GM15510 (cell line): Measurements from ENCODE around the gene MYBBP1A.

Source experiments
- POLR2A ChIP-seq: IDR thresholded peaks from 3 replicates; pipeline ENCODE4 v1.6.1; 2011; ENCODE audit warnings: borderline replicate concordance; ENCODE audit not compliant: insufficient read length; ENCODE audit errors: extremely low read depth

The MYBBP1A gene

GRCh38 chr17:4548721-4549531 lies 6.3 kb downstream of the MYBBP1A start:
- no peak for TF ChIP-seq POLR2A

- no peak for TF ChIP-seq POLR2A
Observed at GRCh38 chr17:4548061-4548461, 7.1 kb downstream of the MYBBP1A start.

- TF ChIP-seq POLR2A, result no peak
Observed at GRCh38 chr17:4547118-4547906, 7.9 kb downstream of the MYBBP1A start.

GRCh38 chr17:4545217-4545951 lies 9.8 kb downstream of the MYBBP1A start:
- no peak for TF ChIP-seq POLR2A

GRCh38 chr17:4544951-4545216 lies 10.3 kb downstream of the MYBBP1A start:
- no peak for TF ChIP-seq POLR2A

GRCh38 chr17:4544135-4544950 lies 10.8 kb downstream of the MYBBP1A start:
- TF ChIP-seq POLR2A, result no peak

- TF ChIP-seq POLR2A, result no peak
Observed at GRCh38 chr17:4543557-4544026, 11.6 kb downstream of the MYBBP1A start.

GRCh38 chr17:4542726-4543191 lies 12.4 kb downstream of the MYBBP1A start:
- TF ChIP-seq POLR2A, result no peak

GRCh38 chr17:4542003-4542725 lies 13.0 kb downstream of the MYBBP1A start:
- TF ChIP-seq POLR2A, result no peak

- TF ChIP-seq POLR2A, result no peak
Observed at GRCh38 chr17:4541328-4542002, 13.7 kb downstream of the MYBBP1A start.

GRCh38 chr17:4540687-4541327 lies 14.4 kb downstream of the MYBBP1A start:
- TF ChIP-seq POLR2A, result no peak

GRCh38 chr17:4540224-4540651 lies 14.9 kb downstream of the MYBBP1A start:
- no peak for TF ChIP-seq POLR2A
